ENCODE results near the gene FTSJ3.
A peak's percentile ranks its signal among the peaks of the same experiment; 100 is the strongest.
"Not testable (repeated sequence)": the region's sequence is repeated elsewhere in the genome, so short reads cannot be mapped to it uniquely, and the experiment has no call there.

Gene FTSJ3

GRCh38 chr17:63848834-63849689 lies 21.6 kb upstream of the FTSJ3 start:
- peak; percentile 95 for ATAC-seq
- H3K9me3 Mint-ChIP-seq: peaks cover 9 to 11% of the 10 kb centered on the region in 2 donors
- H3K27ac Mint-ChIP-seq: peak overlapping the region; percentile 99
- peak overlapping the region; percentile 73 to 80 for H3K4me3 Mint-ChIP-seq
- peaks cover 20% of the 10 kb centered on the region for H3K4me1 Mint-ChIP-seq
- DNase-seq: peak; percentile 97
- no peaks in the 10 kb centered on the region for H3K27me3 Mint-ChIP-seq

- ATAC-seq (no peak), DNase-seq (no peak)
- Mint-ChIP-seq H3K9me3 (peaks cover 9 to 11% of the 10 kb centered on the region in 2 donors), H3K4me1 (peaks cover 25% of the 10 kb centered on the region), H3K4me3 (peak overlapping the region; percentile 47 to 51), H3K27ac (peak overlapping the region in 1 of 2 donors; percentile 34), H3K27me3 (no peaks in the 10 kb centered on the region)
Measured at GRCh38 chr17:63847525-63848249, 20.2 kb upstream of the FTSJ3 start.

- no peak overlapping the region for H3K27ac Mint-ChIP-seq
- no peak for ATAC-seq
- no peaks in the 10 kb centered on the region for H3K27me3 Mint-ChIP-seq
- no peak overlapping the region for H3K4me3 Mint-ChIP-seq
- H3K9me3 Mint-ChIP-seq: peaks cover 9 to 11% of the 10 kb centered on the region in 2 donors
- DNase-seq: no peak
- peaks cover 36% of the 10 kb centered on the region for H3K4me1 Mint-ChIP-seq
Measured at GRCh38 chr17:63845509-63845908, 18.0 kb upstream of the FTSJ3 start.

- H3K4me3 Mint-ChIP-seq: peak overlapping the region; percentile 91 to 99
- ATAC-seq: no peak
Measured at GRCh38 chr17:63843910-63844677, 16.6 kb upstream of the FTSJ3 start.

GRCh38 chr17:63843387-63843888 lies 16.0 kb upstream of the FTSJ3 start:
- H3K27ac Mint-ChIP-seq: peak overlapping the region; percentile 95 to 97
- DNase-seq, H3K9me3 Mint-ChIP-seq, H3K27me3 Mint-ChIP-seq: not testable (repeated sequence)
- peaks cover 46% of the 10 kb centered on the region for H3K4me1 Mint-ChIP-seq
- peak; percentile 13 for ATAC-seq
- peak overlapping the region; percentile 91 to 99 for H3K4me3 Mint-ChIP-seq

More at GRCh38 chr17:63843910-63844677, 16.6 kb upstream of the FTSJ3 start:
- H3K27me3 Mint-ChIP-seq: no peaks in the 10 kb centered on the region
- peaks cover 9 to 10% of the 10 kb centered on the region in 2 donors for H3K9me3 Mint-ChIP-seq
- no peak for DNase-seq
- H3K27ac Mint-ChIP-seq: peak overlapping the region; percentile 95 to 97
- H3K4me1 Mint-ChIP-seq: peaks cover 46% of the 10 kb centered on the region

- Mint-ChIP-seq H3K4me1 (peaks cover 46% of the 10 kb centered on the region), H3K27ac (peak within 1 kb of the TSS; percentile 97), H3K4me3 (peak within 1 kb of the TSS; percentile 96 to 99), H3K27me3 (no peaks in the 10 kb centered on the region), H3K9me3 (peaks cover under 1 to 2% of the 10 kb centered on the region in 2 donors)
- DNase-seq (peak; percentile 98 to 99), ATAC-seq (peak; percentile 91)
Measured at GRCh38 chr17:63842540-63843386, 15.3 kb upstream of the FTSJ3 start, which contains the start of gene SMARCD2. TSS of gene SMARCD2 (minus strand) at chr17:63842685. CDS start at chr17:63842674, 11 bp downstream.

- no peak for DNase-seq
Measured at GRCh38 chr17:63842173-63842539, 14.7 kb upstream of the FTSJ3 start.

GRCh38 chr17:63841350-63842172 lies 14.1 kb upstream of the FTSJ3 start:
- Mint-ChIP-seq H3K4me3 (peak overlapping the region; percentile 96 to 99), H3K27me3 (no peaks in the 10 kb centered on the region), H3K27ac (peak overlapping the region; percentile 97), H3K9me3 (no peaks in the 10 kb centered on the region), H3K4me1 (peaks cover 57% of the 10 kb centered on the region)
- peak; percentile 19 to 41 for DNase-seq
- no peak for ATAC-seq

More at GRCh38 chr17:63842173-63842539, 14.7 kb upstream of the FTSJ3 start:
- H3K27ac Mint-ChIP-seq: peak overlapping the region; percentile 97
- peaks cover 51% of the 10 kb centered on the region for H3K4me1 Mint-ChIP-seq
- peak overlapping the region; percentile 96 to 99 for H3K4me3 Mint-ChIP-seq
- ATAC-seq: peak; percentile 61
- H3K27me3 Mint-ChIP-seq: no peaks in the 10 kb centered on the region
- no peaks in the 10 kb centered on the region for H3K9me3 Mint-ChIP-seq

- no peaks in the 10 kb centered on the region for H3K9me3 Mint-ChIP-seq
- peak overlapping the region; percentile 93 to 97 for H3K27ac Mint-ChIP-seq
- DNase-seq: no peak
- peak overlapping the region; percentile 96 to 99 for H3K4me3 Mint-ChIP-seq
- ATAC-seq: no peak
- peaks cover 60% of the 10 kb centered on the region for H3K4me1 Mint-ChIP-seq
- H3K27me3 Mint-ChIP-seq: no peaks in the 10 kb centered on the region
Measured at GRCh38 chr17:63840591-63841349, 13.3 kb upstream of the FTSJ3 start.

GRCh38 chr17:63838631-63839171 lies 11.2 kb upstream of the FTSJ3 start:
- peak overlapping the region; percentile 54 to 61 for H3K4me3 Mint-ChIP-seq
- H3K4me1 Mint-ChIP-seq: peaks cover 71% of the 10 kb centered on the region
- no peaks in the 10 kb centered on the region for H3K27me3 Mint-ChIP-seq
- no peaks in the 10 kb centered on the region for H3K9me3 Mint-ChIP-seq
- H3K27ac Mint-ChIP-seq: peak overlapping the region; percentile 33 to 72
- ATAC-seq (no peak), DNase-seq (no peak)

- Mint-ChIP-seq H3K27me3 (no peaks in the 10 kb centered on the region), H3K27ac (peak overlapping the region in 1 of 2 donors; percentile 72), H3K4me3 (no peak overlapping the region), H3K9me3 (no peaks in the 10 kb centered on the region), H3K4me1 (peaks cover 73% of the 10 kb centered on the region)
- ATAC-seq (no peak), DNase-seq (no peak)
Measured at GRCh38 chr17:63837962-63838600, 10.6 kb upstream of the FTSJ3 start.

- no peaks in the 10 kb centered on the region for H3K9me3 Mint-ChIP-seq
- DNase-seq: no peak
- ATAC-seq: no peak
- H3K27me3 Mint-ChIP-seq: no peaks in the 10 kb centered on the region
- H3K4me3 Mint-ChIP-seq: no peak overlapping the region
- H3K27ac Mint-ChIP-seq: peak overlapping the region in 1 of 2 donors; percentile 91
- H3K4me1 Mint-ChIP-seq: peaks cover 74% of the 10 kb centered on the region
Measured at GRCh38 chr17:63837480-63837879, 10.0 kb upstream of the FTSJ3 start.
